Measurements from ENCODE around the gene IKZF3.
"Not testable (repeated sequence)": the region's sequence is repeated elsewhere in the genome, so short reads cannot be mapped to it uniquely, and the experiment has no call there.

Gene IKZF3

GRCh38 chr17:39782481-39782880 lies 81.6 kb downstream of the IKZF3 start:
- DNase-seq (ENCODE audit: extremely low read depth in 1 of 2, low read depth in 1 of 2): no peak

GRCh38 chr17:39781861-39782213 lies 82.3 kb downstream of the IKZF3 start:
- no peak for DNase-seq (ENCODE audit: extremely low read depth in 1 of 2, low read depth in 1 of 2)

GRCh38 chr17:39781031-39781860 lies 82.9 kb downstream of the IKZF3 start:
- no peak for DNase-seq (ENCODE audit: extremely low read depth in 1 of 2, low read depth in 1 of 2)

- DNase-seq (ENCODE audit: extremely low read depth in 1 of 2, low read depth in 1 of 2): no peak
Observed at GRCh38 chr17:39777534-39778365, 86.4 kb downstream of the IKZF3 start.

- DNase-seq (ENCODE audit: extremely low read depth in 1 of 2, low read depth in 1 of 2): no peak
Observed at GRCh38 chr17:39776252-39776651, 87.9 kb downstream of the IKZF3 start.

- no peak for DNase-seq (ENCODE audit: extremely low read depth in 1 of 2, low read depth in 1 of 2)
Observed at GRCh38 chr17:39775031-39775430, 89.1 kb downstream of the IKZF3 start.

GRCh38 chr17:39774047-39774446 lies 90.1 kb downstream of the IKZF3 start:
- no peak for DNase-seq (ENCODE audit: extremely low read depth in 1 of 2, low read depth in 1 of 2)

GRCh38 chr17:39772987-39773934 lies 90.9 kb downstream of the IKZF3 start:
- DNase-seq (ENCODE audit: extremely low read depth in 1 of 2, low read depth in 1 of 2): no peak

GRCh38 chr17:39772415-39772814 lies 91.7 kb downstream of the IKZF3 start:
- no peak for DNase-seq (ENCODE audit: extremely low read depth in 1 of 2, low read depth in 1 of 2)

GRCh38 chr17:39769974-39770587 lies 94.0 kb downstream of the IKZF3 start:
- peak; percentile 39 to 66 for DNase-seq (ENCODE audit: extremely low read depth in 1 of 2, low read depth in 1 of 2)

- DNase-seq (ENCODE audit: extremely low read depth in 1 of 2, low read depth in 1 of 2): no peak
Observed at GRCh38 chr17:39767147-39767546, 97.0 kb downstream of the IKZF3 start.

GRCh38 chr17:39765766-39766165 lies 98.3 kb downstream of the IKZF3 start:
- DNase-seq (ENCODE audit: extremely low read depth in 1 of 2, low read depth in 1 of 2): no peak

GRCh38 chr17:39765175-39765574 lies 98.9 kb downstream of the IKZF3 start:
- DNase-seq (ENCODE audit: extremely low read depth in 1 of 2, low read depth in 1 of 2): no peak

GRCh38 chr17:39764171-39764570 lies 99.9 kb downstream of the IKZF3 start:
- DNase-seq (ENCODE audit: extremely low read depth in 1 of 2, low read depth in 1 of 2): not testable (repeated sequence)

- no peak for DNase-seq (ENCODE audit: extremely low read depth in 1 of 2, low read depth in 1 of 2)
Observed at GRCh38 chr17:39763051-39763820, 100.9 kb downstream of the IKZF3 start.

GRCh38 chr17:39761861-39762496 lies 102.1 kb downstream of the IKZF3 start:
- DNase-seq (ENCODE audit: extremely low read depth in 1 of 2, low read depth in 1 of 2): no peak

- no peak for DNase-seq (ENCODE audit: extremely low read depth in 1 of 2, low read depth in 1 of 2)
Observed at GRCh38 chr17:39759204-39759603, 104.9 kb downstream of the IKZF3 start.

GRCh38 chr17:39757931-39758873 lies 105.9 kb downstream of the IKZF3 start:
- DNase-seq (ENCODE audit: extremely low read depth in 1 of 2, low read depth in 1 of 2): peak; percentile 59 to 73
